HG03280 (cell line): ENCODE results near the gene PSMD9.
"Not testable (repeated sequence)": the region's sequence is repeated elsewhere in the genome, so short reads cannot be mapped to it uniquely, and the experiment has no call there.

Source experiments
- ATAC-seq: cut with Tn5 transposase; IDR thresholded peaks from one replicate; pipeline ENCODE4 v1.9.1; 2021; ENCODE audit warnings: mild to moderate bottlenecking, moderate library complexity; ENCODE audit not compliant: unreplicated experiment

The PSMD9 gene

DNA sequence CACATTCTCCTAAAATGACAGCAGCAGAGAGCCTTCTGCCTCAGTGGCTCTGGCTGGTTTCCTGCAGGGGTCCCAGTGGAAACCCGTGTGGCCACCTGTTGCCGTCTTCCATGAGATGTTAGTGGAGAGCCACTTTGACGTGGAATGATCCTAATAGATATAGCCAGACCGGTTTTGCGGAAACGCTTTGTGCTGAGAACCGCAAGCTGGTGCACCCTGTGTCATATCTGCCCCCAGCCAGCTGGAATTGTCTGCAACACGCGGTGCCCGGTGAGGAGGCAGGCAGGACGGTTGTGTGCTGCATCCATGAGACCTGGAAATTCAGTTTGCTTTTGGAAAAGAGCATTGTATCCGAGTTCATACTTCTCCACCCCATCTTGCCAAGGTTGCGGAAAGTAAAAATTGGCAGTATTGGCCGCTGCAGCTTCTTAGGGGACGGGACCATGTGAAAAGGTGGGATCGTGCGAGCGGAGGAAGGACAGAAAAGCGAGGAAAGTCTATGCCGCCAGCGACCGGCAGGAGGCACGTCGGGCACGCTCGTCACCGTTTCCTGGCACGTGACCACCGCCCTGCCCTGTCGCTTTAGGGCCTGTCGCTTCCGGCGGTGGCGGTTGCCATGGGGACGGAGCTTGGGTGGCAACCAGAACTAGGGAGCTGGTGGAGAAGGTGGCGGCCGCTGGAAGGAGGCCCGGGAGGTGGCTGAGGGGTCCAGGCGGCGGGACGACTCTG lies 29.5 kb downstream of the PSMD9 start, which contains the start of gene CFAP251:
Gene CFAP251 (plus strand): TSS at position 643 of the 729 bp plus-strand sequence. CDS start 2,714 bp downstream, outside the sequence.
- ATAC-seq: peak; percentile 98

DNA sequence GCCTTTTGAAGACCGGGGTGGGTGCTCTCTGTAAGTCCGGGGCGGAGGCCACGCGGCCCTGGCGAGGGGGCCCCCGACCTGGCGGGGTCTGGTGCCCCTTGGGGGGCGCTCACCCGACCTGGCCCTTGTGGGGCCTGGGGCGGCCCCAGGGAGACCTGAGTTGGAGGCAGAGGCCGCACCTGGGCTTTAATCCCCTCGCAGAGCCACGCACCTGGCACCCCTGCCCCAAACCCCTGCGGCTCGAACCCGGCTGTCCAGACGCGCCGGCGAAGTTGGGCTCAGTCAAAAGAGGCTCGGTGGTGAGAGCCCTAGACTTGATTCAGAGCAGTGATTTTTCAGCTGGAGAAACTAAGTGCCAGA lies 30.1 kb downstream of the PSMD9 start:
- ATAC-seq: peak; percentile 22

DNA sequence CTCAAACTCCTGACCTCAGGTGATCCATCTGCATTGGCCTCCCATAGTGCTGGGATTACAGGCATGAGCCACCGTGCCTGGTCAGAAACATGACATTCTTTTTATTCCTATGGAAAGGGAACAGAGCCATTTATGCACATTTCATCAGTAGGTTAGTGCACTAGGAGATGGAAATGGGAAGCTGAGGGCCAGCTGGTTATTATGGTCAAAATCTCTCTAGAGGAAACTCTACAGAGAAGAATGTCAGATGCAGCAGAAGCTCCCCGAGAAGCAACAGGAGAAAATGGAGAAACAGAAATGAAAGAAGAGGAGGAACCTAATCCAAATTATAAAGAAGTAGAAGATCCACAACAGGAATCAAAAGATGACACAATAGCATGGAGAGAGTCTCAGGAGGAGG lies 32.5 kb downstream of the PSMD9 start:
- no peak for ATAC-seq

DNA sequence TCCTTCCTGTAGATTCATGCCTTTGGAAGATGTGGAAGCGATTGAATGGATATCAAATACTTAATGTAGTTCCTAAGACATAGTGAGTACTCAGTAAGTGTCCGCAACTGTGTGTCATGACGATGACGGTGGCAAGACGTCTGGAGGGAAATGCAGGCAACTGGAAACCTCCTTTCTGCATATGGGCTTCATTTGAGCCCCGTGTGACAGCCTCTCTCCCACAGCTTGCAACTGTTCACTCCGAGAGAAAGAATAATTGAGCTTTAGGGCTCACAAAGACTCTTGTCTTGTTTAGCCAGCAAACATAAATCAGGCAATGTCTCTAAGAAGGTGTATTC lies 36.7 kb downstream of the PSMD9 start:
- ATAC-seq: no peak

DNA sequence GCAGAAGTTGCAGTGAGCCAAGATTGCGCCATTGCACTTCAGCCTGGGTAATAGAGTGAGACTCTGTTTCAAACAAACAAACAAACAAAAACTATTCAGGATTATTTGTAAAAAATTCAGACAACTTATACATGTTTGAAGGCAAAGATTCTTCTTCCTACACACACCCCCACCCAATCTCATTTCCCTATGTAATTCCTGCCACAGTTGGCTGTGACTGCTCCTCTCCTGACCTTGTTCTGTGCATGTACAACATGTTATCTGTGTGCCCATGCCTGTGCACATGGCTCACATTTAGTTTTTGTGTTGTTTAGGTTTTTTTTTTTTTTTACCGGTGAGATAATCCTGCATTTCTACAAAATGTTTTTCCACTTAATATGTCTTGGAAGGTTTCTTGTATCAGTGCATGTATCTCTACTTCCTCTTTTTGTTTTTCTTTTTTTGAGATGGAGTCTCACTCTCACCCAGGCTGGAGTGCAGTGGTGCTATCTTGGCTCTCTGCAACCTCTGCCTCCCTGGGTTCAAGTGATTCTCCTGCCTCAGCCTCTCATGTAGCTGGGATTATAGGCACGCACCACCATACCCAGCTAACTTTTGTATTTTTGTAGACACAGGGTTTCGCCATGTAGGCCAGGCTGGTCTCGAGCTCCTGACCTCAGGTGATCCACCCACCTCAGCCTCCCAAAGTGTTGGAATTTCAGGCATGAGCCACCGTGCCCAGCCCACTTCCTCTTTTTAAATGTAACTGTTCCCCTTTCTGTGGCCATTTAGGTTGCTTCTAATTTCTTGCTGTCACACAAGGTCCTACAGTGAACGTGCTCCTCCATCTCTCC lies 38.5 kb downstream of the PSMD9 start:
- no peak for ATAC-seq

DNA sequence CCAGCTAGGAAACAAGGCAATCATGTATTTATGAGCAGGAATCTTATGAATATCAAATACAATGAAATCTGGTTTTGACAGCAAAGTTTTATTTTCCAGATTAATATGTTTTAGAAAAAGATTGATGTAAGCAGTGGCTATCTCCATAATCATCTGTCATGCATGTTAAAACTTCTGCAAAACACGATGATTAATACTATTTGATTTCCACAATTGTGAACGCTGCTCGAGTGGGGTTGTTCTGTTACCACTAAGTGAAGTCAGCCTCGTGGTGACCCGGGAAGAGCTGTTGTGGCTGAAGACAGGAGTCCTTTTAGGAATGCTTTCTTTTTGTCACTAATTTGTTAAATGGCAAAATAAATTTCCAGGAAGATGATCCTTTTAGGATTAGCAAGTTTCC lies 39.2 kb downstream of the PSMD9 start:
- no peak for ATAC-seq

DNA sequence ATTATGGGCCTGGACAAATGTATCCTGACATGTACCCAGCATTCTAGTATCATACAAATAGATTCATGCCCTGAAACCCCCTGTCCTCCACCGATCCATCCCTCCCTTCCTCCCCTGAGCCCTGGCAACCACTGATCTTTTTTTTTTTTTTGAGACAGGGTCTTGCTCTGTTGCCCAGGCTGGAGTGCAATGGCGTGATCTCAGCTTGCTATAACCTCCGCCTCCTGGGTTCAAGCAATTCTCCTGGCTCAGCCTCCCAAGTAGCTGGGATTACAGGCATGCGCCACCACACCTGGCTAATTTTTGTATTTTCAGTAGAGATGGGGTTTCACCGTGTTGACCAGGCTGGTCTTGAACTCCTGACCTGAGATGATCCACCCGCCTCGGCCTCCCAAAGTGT lies 41.0 kb downstream of the PSMD9 start:
- not testable (repeated sequence) for ATAC-seq

DNA sequence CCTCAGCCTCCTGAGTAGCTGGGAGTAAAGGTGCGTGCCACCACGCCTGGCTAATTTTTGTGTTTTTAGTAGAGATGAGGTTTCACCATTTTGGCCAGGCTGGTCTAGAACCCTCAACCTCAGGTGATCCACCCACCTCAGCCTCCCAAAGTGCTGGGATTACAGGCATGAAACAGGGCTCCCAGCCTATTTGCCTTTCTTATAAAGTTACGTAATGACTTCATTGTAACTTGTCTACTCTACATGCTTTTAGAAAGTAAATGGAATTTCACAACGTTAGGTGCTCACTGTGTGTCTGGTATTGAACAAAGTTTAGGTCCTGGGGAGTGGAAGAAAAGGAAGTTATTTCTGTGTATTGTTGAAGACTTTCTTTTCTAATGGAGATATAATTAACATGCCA lies 42.3 kb downstream of the PSMD9 start:
- ATAC-seq: no peak

DNA sequence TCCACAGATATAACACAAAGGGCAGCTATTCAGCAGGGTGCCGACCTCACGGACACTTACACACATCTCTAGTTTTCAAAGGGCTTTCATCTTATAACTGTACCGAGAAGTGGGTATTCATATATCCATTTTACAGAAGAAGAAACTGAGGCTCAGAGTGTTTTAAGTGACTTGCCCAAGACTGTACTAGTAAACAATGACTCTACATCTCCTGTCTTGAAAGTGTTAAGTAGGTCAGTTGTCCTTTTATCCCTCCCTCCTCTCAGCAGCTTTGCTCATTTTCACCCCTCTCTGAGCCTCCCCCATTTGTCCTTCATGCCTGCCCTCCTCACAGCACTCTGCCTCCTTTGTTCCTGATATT lies 43.6 kb downstream of the PSMD9 start:
- no peak for ATAC-seq

DNA sequence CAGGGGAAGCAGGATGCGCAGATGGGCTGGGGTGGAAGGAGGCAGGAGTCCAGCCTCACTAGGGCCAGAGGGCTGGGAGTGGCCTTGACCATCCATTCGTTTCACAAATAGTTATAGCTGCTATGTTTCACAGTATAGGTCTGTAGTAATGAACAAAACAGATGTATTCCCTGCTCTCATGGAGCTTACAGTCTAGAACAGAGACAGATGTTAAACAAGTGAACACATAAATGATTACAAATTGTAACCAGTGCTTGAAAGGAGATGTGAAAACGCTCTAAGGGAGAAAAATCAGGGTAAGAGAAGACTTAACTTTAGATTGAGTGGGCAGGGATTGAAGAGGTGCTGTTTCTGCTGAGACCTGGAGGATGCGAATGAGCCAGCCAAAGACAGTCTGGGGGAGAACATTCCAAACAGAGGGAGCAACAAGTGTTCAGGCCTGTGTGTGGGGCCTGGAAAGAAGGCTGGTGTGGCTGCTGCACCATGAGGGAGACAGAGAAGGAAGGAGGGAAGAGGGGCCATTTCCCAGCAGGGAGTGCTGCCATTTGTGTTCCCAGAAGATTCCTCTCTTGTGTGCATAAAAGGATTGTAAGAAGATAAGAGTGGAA lies 44.4 kb downstream of the PSMD9 start:
- no peak for ATAC-seq

DNA sequence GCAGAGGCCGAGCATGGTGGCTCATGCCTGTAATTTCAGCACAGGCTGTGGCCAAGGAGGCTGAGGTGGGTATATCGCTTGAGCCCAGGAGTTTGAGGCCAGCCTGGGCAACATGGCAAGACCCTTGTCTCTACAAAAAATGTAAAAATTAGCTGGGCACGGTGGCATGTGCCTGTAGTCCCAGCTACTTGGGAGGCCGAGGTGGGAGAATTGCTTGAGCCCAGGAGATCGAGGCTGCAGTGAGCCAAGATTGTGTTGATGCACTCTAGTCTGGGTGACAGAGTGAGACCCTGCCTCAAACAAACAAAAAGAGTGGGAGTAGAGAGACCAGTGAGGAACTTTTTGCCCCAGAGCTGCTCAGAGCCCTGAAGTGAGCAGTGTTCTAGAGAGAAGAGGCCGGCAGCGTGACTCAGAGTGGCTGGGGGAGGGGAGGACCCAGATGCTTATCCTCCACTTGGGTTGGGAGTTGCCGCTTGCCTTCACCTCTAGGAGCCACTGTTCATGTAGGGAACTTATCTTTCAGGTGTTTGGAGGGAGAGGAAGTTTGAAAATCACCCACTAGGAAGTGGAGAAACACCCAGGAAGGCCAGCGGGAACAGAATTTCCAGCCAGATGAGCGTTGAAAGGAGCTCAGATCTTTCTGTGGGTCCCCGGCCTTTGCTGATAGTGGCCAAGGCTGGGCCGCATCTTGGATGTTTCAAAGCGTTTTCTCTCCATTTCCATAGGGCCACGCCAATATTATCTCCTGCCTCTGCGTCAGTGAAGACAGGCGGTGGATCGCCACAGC lies 45.1 kb downstream of the PSMD9 start:
- no peak for ATAC-seq

DNA sequence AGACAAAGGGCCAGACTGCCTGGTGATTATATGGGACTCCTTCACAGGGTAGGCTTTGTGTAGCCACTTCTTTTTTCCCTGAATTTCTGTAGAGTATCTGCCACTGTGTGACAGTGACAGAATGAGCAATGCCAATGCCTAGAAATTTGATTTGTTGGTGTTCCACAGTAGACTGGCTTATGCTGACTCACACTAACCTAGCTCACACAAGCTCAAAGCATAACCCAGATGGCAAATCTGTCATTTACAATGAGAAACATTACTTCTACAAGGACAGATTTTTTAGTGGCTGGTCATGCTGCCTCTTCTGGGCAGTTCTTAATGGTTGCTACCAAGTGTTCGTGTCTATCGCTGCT lies 45.7 kb downstream of the PSMD9 start:
- ATAC-seq: no peak

DNA sequence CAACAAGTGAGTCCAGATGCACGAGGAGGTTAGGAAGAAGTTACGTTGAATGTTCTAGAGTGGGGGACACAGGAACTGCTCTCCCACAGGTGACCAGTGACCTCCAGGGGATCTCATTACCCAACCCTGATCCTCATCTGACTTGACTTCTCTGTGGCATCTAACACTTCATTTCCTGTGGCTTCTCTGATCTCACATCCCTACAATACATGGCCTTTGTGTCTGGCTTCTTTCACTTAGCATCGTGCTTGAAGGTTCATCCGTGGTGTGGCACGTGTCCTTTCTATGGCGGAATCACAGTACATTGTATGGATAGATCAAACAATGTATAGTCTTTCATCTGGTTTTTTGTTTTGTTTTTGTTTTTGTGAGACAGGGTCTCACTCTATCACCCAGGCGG lies 49.1 kb downstream of the PSMD9 start:
- no peak for ATAC-seq

DNA sequence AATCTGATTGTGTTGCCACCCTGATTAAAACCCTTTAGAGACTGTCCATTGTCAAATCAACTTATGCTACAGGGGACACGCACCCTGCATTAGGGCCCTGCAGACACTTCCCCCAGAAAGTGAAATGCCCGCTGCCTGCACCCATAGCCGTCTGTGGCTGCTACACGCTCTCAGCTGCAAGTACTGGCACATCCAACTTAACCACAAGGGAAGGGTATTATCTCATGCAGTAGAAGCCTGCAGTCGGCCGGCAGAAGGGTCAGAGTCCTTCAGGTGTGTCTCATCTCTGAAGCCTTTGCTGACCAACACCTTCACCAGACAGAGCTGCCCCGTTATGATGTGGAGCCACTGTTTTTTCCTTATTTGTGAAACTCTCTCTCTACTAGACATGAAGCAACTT lies 50.6 kb downstream of the PSMD9 start:
- ATAC-seq: no peak

DNA sequence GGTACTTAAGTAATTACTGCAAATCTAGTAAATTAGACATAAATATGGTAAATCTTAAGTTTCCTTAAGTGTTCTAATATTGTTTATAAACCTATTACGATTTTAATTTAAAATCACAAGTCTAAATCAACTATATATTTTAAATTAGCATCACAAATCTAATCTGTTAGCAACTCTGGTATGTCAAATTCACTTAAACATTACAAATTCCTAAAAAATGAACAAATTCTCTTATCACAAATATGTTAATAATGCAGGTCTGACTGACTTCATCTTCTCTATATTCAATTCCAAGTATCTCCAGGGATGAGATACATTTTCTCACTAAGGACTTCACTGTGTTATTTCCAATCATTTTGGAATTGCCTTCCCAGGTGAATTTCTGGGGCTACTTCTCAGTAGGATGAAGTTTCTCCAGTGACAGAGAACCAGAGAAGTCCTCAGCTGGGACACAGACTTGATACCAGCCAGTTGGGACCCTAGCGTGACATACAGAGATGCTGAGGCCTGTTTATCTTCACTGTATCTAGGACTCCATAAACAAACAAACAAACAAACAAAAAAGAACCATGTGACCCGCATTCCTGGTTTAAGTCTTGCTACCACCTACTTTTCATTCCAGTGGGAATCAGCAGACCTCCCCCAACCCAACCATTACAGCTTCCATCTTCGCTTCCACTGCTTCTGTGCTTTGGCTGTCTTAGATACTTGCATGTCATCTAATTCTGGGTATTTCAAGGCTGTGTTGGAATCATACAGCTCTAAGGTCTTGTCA lies 51.6 kb downstream of the PSMD9 start:
- no peak for ATAC-seq

DNA sequence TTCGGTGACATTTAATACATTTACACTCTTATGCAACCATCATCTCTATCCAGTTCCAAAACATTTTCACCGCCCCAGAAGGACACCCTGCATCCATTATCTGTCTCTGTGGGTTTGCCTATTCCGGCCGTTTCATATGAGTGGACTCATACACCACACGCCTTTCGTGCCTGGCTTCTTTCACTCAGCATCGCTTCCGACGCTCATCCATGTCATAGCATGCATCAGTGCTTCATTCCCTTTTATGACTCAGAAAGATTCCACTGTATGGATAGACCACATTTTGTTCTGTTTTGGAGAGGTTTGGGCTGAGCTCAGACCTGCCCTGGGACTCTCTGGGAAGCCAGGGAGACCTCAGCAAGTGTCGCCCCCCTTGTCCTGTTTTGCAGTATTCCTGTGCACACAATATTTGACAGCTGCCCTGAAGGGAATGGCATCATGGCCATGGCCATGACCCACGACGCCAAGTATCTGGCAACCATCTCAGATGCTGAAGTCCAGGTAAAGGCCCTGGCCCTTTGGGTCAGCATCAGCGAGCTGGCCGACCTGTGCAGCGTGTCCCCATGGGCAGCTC lies 53.6 kb downstream of the PSMD9 start:
- no peak for ATAC-seq

DNA sequence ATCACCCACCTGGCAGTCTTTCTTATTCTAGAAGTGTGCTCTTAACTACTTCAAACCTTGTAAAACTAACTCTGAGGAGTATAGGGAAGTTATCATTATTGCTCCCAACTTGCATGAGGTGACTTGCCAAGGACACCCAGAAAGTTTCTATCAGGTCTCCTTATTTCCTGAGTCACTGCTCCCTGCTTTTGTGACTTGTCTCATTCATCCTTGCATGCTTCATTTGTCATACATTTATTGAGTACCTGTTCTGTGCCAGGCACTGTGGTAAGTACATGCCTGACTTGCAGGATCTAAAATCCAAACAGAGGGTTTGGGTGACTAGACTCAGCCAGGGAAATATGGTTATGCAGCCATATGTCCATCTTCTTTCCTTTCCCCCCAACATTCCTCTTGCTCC lies 55.3 kb downstream of the PSMD9 start:
- no peak for ATAC-seq

DNA sequence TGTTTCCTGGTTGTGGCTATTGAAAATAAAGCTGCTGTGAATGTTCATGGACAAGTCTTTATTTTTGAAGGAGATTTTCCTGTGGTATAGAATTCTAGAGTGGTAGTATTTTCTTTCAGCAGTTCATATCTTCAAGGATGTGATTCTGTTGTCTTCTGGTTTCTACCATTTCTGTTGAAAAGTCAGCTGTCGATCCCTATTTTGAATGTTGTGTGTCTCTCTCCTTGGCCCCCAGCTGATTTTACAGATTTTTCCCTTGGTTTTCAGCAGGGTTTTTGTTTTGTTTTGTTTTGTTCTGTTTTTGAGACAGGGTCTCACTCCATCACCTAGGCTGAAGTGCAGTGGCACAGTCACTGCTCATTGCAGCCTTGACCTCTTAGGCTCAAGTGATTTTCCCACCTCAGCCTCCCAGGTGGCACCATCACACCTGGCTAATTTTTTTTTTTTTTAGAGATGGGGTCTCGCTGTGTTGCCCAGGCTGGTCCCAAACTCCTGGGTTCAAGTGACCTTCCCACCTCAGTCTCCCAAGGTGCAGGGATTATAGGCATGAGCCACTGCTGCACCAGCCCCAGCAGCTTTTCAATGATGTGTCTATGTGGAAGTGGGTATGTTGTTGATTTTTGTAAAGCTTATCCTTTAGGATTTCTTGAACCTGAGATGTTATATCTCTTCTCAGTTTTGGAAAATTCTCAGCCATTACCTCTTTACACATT lies 57.9 kb downstream of the PSMD9 start:
- ATAC-seq: no peak

DNA sequence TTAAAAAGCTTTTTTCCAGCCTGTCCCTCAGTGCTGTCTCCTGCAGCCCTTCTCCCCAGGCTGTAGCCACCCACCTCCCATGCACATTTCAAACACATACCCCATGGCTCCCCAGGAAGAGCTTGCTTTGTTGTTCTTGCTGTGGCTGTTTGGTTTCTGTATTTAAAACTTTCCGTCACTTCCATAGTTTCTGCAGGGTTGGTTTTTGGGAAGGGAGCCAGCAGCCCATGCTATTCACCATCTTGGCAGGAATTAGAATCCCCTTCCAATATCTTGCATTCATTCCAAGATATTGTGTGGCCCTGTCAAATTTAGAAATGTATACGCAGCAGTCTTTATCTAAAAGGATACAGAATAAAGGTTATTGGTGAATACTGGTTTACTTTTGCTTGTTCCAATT lies 59.4 kb downstream of the PSMD9 start:
- ATAC-seq: no peak
